OCI-LY7 (cell line): ENCODE measurements around the gene GRIN2C. TPM values are rescaled to one million over a fixed set of nuclear protein-coding genes. Genes with fewer than 3 reads are reported as not detected.

Experiments used
- BruUV-seq: library from RNA; stranded (reverse); fragments of 400-500 nt; replicated peaks from 2 replicates; lab custom pipeline; 2021; lab: Mats Ljungman, UMichigan
- CTCF ChIA-PET: fragments of 300-600 bp; sonication (Branson Sonifier 250); formaldehyde crosslinking; loops from one replicate; lab custom pipeline; 2022; ENCODE audit warnings: antibody characterized with exemption; ENCODE audit not compliant: unreplicated experiment; lab: Charles Lee
- POLR2A ChIA-PET: fragments of 300-600 bp; sonication (Branson Sonifier 250); formaldehyde crosslinking; loops from one replicate; lab custom pipeline; 2022; ENCODE audit warnings: antibody characterized with exemption; lab: Charles Lee
- DNase-seq: peaks from one replicate; pipeline ENCODE4 v3.0.0-alpha.2; 2015; ENCODE audit warnings: low spot score
- H2AFZ ChIP-seq: fragments of 200-600 bp; sonication (generic), shearing (Covaris generic); 2 replicates; pipeline ENCODE4 v1.6.1; 2014; ENCODE audit warnings: mild to moderate bottlenecking, antibody characterized with exemption, low read length, moderate library complexity
- H3K27ac ChIP-seq: fragments of 200-600 bp; sonication (generic); 2 replicates; pipeline ENCODE4 v1.5.1; 2014; ENCODE audit warnings: mixed run types, low read depth, mild to moderate bottlenecking, moderate library complexity, low read length, inconsistent platforms; ENCODE audit not compliant: poor library complexity, severe bottlenecking
- H3K36me3 ChIP-seq: fragments of 200-600 bp; sonication (generic); 2 replicates; pipeline ENCODE4 v1.6.1; 2014; ENCODE audit warnings: mild to moderate bottlenecking, antibody characterized with exemption, low read length, moderate library complexity, mixed read lengths; ENCODE audit not compliant: insufficient read depth
- H3K4me1 ChIP-seq: fragments of 200-600 bp; sonication (generic); 2 replicates; pipeline ENCODE4 v1.5.1; 2014; ENCODE audit warnings: mild to moderate bottlenecking, low read length; ENCODE audit not compliant: insufficient read depth, poor library complexity, severe bottlenecking
- H3K4me2 ChIP-seq: fragments of 200-600 bp; sonication (generic); 2 replicates; pipeline ENCODE4 v1.6.1; 2014; ENCODE audit warnings: mild to moderate bottlenecking, low read length
- H3K4me3 ChIP-seq: fragments of 200-600 bp; sonication (generic); 2 replicates; pipeline ENCODE4 v1.5.1; 2014; ENCODE audit warnings: mild to moderate bottlenecking, low read depth, low read length; ENCODE audit not compliant: poor library complexity, severe bottlenecking
- H3K79me2 ChIP-seq: fragments of 200-600 bp; sonication (generic); 2 replicates; pipeline ENCODE4 v1.6.1; 2016; ENCODE audit warnings: low read depth, mild to moderate bottlenecking, low read length, moderate library complexity, mixed read lengths; ENCODE audit not compliant: insufficient read depth
- H3K9me2 ChIP-seq: fragments of 200-600 bp; sonication (generic); 2 replicates; pipeline ENCODE4 v1.6.1; 2016; ENCODE audit warnings: mild to moderate bottlenecking, low read length, mixed read lengths; ENCODE audit not compliant: insufficient read depth
- H3K9me3 ChIP-seq: fragments of 200-600 bp; sonication (generic); 2 replicates; pipeline ENCODE4 v1.6.1; 2014; ENCODE audit warnings: mild to moderate bottlenecking, mixed run types, low read length, mixed read lengths
- H4K20me1 ChIP-seq: fragments of 200-600 bp; sonication (generic); 2 replicates; pipeline ENCODE4 v1.6.1; 2014; ENCODE audit warnings: mild to moderate bottlenecking, antibody characterized with exemption, low read length, moderate library complexity, mixed read lengths; ENCODE audit not compliant: insufficient read depth
- EZH2phosphoT487 ChIP-seq: fragments of 200-600 bp; sonication (generic); IDR thresholded peaks from 2 replicates; pipeline ENCODE4 v1.6.1; 2018; ENCODE audit warnings: low read depth, borderline replicate concordance, mild to moderate bottlenecking, mixed run types, antibody characterized with exemption, low read length, moderate library complexity, mixed read lengths
- intact Hi-C: fragments of 100-400 bp; cut with micrococcal nuclease; formaldehyde crosslinking; loops from one replicate; pipeline ENCODE4 v1.10.0; 2022; ENCODE audit not compliant: unreplicated experiment
- total RNA-seq, 2 experiments: library from RNA; depleted of rRNA in 1 of 2; stranded (reverse); fragments of >200 nt in 1 of 2; shearing (Covaris generic) in 1 of 2; gene quantifications; 2 replicates each; pipeline ENCODE4 v1.2.3, GENCODE V29; 2014 to 2022
- TF ChIP-seq, protein P1 (sequence below): fragments of 200-600 bp; sonication (generic); conservative IDR thresholded peaks from 2 replicates; pipeline ENCODE4 v1.5.1; 2014; ENCODE audit warnings: mild to moderate bottlenecking, antibody characterized with exemption, low read length, moderate library complexity, mixed read lengths

The GRIN2C gene
- total RNA-seq, 2 experiments from 2014 or later = 0.22 to 0.61 TPM

DNA sequence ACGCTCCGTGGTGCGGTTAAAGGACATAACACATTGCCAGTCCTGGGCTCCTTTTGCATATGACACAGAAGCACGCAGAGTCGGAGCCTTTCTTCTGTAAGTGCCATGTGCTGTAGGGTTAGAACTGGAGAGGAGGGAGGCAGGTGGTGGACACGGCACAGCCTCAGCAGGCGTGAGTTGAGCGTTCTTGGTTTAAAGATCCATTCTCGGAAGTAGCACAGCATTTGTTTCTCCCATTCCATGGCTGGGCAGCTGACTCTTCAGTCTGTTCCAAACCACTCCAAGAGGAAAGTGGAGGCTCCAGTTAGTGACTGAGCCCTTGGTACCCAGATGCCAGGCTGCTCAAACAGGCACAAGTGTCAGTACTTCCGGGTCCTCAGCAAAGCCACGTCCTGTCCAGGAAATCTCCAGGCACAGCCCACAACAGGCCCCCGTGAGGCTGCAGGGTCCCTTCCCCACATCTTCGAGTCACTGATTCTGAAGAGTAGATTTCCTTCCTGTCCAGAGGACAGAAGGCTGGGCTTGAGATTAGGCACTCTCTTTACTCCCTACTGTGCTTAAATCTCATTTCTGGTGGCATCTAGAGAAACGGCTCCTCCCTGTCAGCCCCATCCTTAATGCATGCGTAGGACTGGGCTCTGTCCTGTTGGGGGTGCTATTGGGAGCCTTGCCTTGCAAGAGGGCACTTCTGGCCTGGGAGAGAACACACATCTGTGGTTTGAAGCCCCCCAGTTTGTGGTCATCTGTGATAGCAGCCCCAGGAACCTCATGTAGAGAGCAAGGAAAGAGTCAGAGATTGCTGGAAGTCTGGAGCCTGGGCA is 43.9 kb downstream of the GRIN2C start:
- DNase-seq = peak; percentile 47
- H3K4me3 ChIP-seq = no peak overlapping the region
- H3K4me2 ChIP-seq = no peak overlapping the region
- H3K36me3 ChIP-seq = no peaks in the 10 kb centered on the region
- no TSS peak for BruUV-seq
- H3K9me2 ChIP-seq = no peaks in the 10 kb centered on the region
- CTCF ChIA-PET = no interaction called here
- no peak overlapping the region for H2AFZ ChIP-seq
- intact Hi-C loops = no loop called here
- POLR2A ChIA-PET = interaction anchor here (0.5 to 1.2 kb wide), 2 partner anchors 14 to 1282 kb away, joined by 3 to 4 read pairs; no protein-coding TSS in a partner anchor
- H3K9me3 ChIP-seq = no peaks in the 10 kb centered on the region
- peaks cover 8% of the 10 kb centered on the region for H3K4me1 ChIP-seq
- H4K20me1 ChIP-seq = no peaks in the 10 kb centered on the region
- H3K27ac ChIP-seq = no peak overlapping the region
- TF ChIP-seq EZH2phosphoT487 = no peak
- TF ChIP-seq, protein P1, sequence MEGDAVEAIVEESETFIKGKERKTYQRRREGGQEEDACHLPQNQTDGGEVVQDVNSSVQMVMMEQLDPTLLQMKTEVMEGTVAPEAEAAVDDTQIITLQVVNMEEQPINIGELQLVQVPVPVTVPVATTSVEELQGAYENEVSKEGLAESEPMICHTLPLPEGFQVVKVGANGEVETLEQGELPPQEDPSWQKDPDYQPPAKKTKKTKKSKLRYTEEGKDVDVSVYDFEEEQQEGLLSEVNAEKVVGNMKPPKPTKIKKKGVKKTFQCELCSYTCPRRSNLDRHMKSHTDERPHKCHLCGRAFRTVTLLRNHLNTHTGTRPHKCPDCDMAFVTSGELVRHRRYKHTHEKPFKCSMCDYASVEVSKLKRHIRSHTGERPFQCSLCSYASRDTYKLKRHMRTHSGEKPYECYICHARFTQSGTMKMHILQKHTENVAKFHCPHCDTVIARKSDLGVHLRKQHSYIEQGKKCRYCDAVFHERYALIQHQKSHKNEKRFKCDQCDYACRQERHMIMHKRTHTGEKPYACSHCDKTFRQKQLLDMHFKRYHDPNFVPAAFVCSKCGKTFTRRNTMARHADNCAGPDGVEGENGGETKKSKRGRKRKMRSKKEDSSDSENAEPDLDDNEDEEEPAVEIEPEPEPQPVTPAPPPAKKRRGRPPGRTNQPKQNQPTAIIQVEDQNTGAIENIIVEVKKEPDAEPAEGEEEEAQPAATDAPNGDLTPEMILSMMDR = peak; percentile 76
- H3K79me2 ChIP-seq = no peaks in the 10 kb centered on the region

DNA sequence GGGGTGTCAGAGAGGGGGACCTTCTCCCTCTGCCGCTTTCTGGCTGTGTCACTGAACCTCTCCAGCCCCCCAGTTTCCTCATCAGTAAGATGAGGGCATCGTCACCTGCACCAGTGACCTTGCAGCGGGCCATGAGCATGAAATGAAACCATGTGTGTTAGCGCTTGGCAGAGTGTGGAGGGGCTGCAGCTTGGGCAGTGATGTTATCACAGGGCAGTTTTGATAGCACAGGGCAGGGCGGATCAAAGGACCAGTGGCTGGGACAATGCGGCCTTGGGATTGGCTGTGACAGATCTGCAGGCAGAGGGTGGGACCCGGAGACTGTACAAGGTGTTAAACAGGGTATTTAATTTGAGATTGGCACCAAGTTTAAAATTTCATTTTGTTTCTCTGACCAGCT is 44.6 kb downstream of the GRIN2C start:
- no peak for DNase-seq
- no peak overlapping the region for H3K27ac ChIP-seq
- CTCF ChIA-PET = no interaction called here
- H3K9me3 ChIP-seq = no peaks in the 10 kb centered on the region
- H3K36me3 ChIP-seq = no peaks in the 10 kb centered on the region
- POLR2A ChIA-PET = interaction anchor here (1.2 kb wide), 1 partner anchor 15 kb away, joined by 3 read pairs; no protein-coding TSS in a partner anchor
- no peaks in the 10 kb centered on the region for H4K20me1 ChIP-seq
- no peak overlapping the region for H2AFZ ChIP-seq
- peaks cover 8% of the 10 kb centered on the region for H3K4me1 ChIP-seq
- no peak for TF ChIP-seq EZH2phosphoT487
- TF ChIP-seq, protein P1 = no peak
- no peaks in the 10 kb centered on the region for H3K9me2 ChIP-seq
- no TSS peak for BruUV-seq
- no peaks in the 10 kb centered on the region for H3K79me2 ChIP-seq
- intact Hi-C loops = no loop called here
- no peak overlapping the region for H3K4me3 ChIP-seq
- H3K4me2 ChIP-seq = no peak overlapping the region

DNA sequence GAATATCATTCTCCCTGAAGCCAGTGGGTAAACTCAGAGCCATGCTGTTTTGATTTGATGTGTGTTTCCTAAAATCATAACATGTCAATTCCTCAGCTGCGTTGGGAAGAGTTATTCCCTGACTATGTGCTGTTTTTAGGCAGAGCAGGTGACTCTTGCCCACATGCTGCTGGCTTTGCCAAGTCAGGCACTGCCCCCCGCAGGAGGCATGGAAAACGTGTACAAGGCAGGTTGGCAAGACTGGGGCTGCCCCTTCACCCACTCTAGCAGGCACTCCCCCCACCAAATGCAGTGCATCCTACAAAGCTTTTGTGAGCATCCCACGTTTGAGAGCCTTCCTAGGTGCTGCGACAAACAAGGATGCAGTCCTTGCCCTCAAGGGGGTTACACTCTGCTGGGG is 45.2 kb downstream of the GRIN2C start:
- Histone ChIP-seq H3K9me2 (no peaks in the 10 kb centered on the region), H3K4me1 (peaks cover 8% of the 10 kb centered on the region), H3K9me3 (no peaks in the 10 kb centered on the region), H4K20me1 (no peaks in the 10 kb centered on the region), H3K4me3 (no peak overlapping the region), H3K27ac (no peak overlapping the region), H2AFZ (no peak overlapping the region), H3K36me3 (no peaks in the 10 kb centered on the region), H3K4me2 (no peak overlapping the region), H3K79me2 (no peaks in the 10 kb centered on the region)
- intact Hi-C loops = no loop called here
- TF ChIP-seq, protein P1 = 0 out of 2 replicates have a peak, but pooled peaks have one; percentile 30
- TF ChIP-seq EZH2phosphoT487 = no peak
- ChIA-PET POLR2A (no interaction called here), CTCF (no interaction called here)
- DNase-seq = peak; percentile 9
- no TSS peak for BruUV-seq
